ENCODE data around the gene INTS1. TPM values are rescaled to one million over a fixed set of nuclear protein-coding genes. Genes with fewer than 3 reads are reported as not detected.

Gene INTS1
- total RNA-seq, 2 donors from 2014 or later, result 66.3 to 72.9 TPM

DNA sequence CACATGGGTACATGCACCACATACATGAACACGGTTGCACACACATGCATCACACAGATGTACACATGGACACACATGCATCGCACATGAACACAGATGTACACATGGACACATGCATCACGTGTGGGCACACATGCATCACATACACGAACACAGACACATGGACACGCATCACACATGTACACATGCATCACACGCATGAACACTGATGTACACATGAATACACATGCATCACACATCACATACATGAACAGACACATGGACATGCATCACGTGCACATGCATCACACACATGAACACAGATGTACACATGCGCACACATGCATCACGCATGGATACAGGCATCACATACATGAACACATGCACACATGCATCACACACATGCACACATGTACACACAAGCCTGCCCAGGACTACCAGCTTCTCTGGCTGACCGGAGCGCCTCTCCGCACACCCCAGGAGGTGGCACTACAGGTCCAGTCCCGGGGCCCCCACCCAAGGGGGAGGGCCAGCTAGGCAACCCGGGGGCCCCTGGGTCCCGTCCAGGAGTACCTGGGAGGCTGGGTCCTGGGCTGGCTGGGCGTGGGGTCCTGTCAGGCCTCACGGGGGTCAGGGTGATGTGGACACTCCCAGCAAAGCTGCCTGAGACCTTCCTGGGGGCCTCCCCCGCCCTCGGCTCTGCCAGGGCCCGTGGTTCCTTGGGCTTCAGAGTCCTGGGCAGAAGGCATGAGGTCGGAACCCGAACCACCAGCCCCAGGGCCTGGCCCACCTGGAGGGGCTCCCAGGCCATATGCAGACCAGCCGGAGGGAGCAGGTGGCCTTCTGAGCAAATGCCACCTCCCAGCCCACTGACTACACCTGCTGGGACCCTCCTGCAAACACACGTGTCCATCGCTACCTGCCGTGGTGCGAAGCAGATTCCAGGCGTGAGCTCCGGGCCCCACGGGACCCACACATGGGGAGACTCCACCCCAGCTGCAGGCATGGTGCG is 64.5 kb downstream of the INTS1 start:
- Histone ChIP-seq H3K27me3 (no peaks in the 10 kb centered on the region), H3K4me1 (no peaks in the 10 kb centered on the region), H3K9me3 (no peaks in the 10 kb centered on the region), H3K4me3 (no peak overlapping the region), H3K27ac (no peak overlapping the region), H3K36me3 (replicated peaks in 1 of 2; ENCODE audit: insufficient read depth in 1 of 2, low read depth in 2 of 2) (no peaks in the 10 kb centered on the region)
- intact Hi-C loops (cut with DNase I), result loop anchor here (5.0 kb wide), 1 partner anchor 38 kb away; no protein-coding TSS in a partner anchor
- WGBS, 2 donors, result 78 to 87% methylated on average over 7 to 25 of the region's 31 CpGs
- TF ChIP-seq, protein P1, sequence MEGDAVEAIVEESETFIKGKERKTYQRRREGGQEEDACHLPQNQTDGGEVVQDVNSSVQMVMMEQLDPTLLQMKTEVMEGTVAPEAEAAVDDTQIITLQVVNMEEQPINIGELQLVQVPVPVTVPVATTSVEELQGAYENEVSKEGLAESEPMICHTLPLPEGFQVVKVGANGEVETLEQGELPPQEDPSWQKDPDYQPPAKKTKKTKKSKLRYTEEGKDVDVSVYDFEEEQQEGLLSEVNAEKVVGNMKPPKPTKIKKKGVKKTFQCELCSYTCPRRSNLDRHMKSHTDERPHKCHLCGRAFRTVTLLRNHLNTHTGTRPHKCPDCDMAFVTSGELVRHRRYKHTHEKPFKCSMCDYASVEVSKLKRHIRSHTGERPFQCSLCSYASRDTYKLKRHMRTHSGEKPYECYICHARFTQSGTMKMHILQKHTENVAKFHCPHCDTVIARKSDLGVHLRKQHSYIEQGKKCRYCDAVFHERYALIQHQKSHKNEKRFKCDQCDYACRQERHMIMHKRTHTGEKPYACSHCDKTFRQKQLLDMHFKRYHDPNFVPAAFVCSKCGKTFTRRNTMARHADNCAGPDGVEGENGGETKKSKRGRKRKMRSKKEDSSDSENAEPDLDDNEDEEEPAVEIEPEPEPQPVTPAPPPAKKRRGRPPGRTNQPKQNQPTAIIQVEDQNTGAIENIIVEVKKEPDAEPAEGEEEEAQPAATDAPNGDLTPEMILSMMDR (IDR thresholded peaks at IDR 0.05), result peak in 2 of 7 experiments; percentile 16 to 24
- TF ChIP-seq POLR2A (IDR thresholded peaks at IDR 0.05), result no peak
- no peak for DNase-seq
- no peak for ATAC-seq

DNA sequence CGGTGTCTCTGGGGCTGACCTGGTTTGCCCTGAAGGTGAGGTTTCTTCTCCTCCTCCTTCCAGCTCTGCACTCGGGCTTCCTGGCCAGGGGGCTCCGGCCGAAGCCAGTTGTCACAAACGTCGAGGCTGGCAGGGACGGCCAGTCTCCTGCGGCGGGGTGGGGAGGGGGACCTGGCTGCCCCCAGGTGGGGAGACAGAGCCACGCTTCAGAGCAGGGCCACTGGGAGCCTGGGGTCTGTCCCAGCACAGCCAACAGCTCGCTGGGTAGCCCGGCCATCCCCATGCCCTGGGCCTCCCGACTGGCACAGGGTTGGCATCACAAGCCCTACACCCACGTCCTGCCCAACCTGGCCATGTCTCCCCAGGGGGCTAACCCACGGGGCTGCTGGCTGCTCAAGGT is 65.4 kb downstream of the INTS1 start:
- Histone ChIP-seq H3K36me3 (replicated peaks in 1 of 2; ENCODE audit: insufficient read depth in 1 of 2, low read depth in 2 of 2) (no peaks in the 10 kb centered on the region), H3K4me3 (no peak overlapping the region), H3K4me1 (no peaks in the 10 kb centered on the region), H3K27ac (no peak overlapping the region), H3K27me3 (no peaks in the 10 kb centered on the region), H3K9me3 (no peaks in the 10 kb centered on the region)
- ATAC-seq (no peak), DNase-seq (no peak)
- 76% methylated on average over 15 of the region's 15 CpGs; no CpG with 5 or more reads in 1 of the 2 donors for WGBS, 2 donors
- intact Hi-C loops (cut with DNase I), result loop anchor here (5.0 kb wide), 1 partner anchor 38 kb away; no protein-coding TSS in a partner anchor
- TF ChIP-seq POLR2A (IDR thresholded peaks at IDR 0.05), result no peak
- TF ChIP-seq, protein P1 (IDR thresholded peaks at IDR 0.05), result no peak

DNA sequence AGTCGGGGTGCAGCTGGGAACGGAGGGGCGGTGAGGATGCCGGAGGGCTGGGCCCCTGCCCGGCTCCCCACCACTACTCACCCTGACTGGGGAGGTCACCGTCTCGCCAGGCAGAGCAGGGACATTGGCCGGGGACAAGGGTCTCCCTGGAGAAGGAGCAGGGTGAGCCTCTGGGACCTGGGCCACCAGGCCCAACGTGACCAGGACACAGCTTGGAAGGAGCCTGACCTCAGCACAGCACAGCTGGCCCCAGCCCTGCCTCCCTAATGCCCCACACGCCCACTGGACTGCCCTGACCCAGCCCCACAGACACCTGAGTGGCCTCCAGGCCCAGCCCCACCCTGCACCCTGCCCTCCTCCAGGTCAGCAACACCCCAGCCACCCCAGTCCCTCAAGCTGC is 66.0 kb downstream of the INTS1 start:
- Histone ChIP-seq H3K27ac (no peak overlapping the region), H3K36me3 (replicated peaks in 1 of 2; ENCODE audit: insufficient read depth in 1 of 2, low read depth in 2 of 2) (no peaks in the 10 kb centered on the region), H3K4me1 (no peaks in the 10 kb centered on the region), H3K27me3 (no peaks in the 10 kb centered on the region), H3K4me3 (no peak overlapping the region), H3K9me3 (no peaks in the 10 kb centered on the region)
- TF ChIP-seq POLR2A (IDR thresholded peaks at IDR 0.05), result no peak
- TF ChIP-seq, protein P1 (IDR thresholded peaks at IDR 0.05), result no peak
- 90 to 100% methylated on average over 5 to 7 of the region's 10 CpGs for WGBS, 2 donors
- DNase-seq (no peak), ATAC-seq (no peak)
- intact Hi-C loops (cut with DNase I), result loop anchor here (5.0 kb wide), 1 partner anchor 39 kb away; no protein-coding TSS in a partner anchor

DNA sequence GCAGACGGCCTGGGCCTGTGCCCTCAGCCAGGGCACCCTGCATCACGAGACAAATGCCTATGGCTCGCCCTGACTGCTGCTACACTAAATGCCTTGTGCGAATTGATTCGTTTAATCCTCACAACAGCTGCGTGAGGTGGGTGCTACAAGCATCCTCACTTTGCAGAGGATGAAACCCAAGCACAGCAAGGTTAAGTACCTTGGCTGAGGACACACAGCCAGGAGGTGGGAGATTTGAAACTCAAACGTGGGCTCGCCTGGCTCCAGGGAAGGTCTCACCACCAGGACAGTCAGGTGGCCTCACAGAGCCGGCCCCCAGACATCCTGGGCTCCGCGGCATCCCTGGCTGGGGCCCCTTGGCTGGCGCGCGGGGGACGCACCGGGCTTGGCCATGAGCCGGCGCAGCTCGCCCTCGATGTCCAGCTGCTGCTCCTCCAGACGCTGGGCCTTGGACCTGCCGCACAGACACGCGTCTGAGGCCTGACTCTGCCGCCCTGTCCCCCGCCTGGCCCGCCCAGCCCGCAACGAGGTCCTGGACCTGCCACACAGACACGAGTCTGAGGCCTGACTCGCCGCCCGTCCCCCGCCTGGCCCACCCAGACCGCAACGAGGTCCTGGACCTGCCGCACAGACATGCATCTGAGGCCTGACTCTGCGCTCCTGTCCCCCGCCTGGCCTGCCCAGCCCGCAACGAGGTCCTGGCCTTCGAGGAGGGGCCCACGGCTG is 66.9 kb downstream of the INTS1 start:
- 75 to 93% methylated on average over 4 to 43 of the region's 43 CpGs for WGBS, 2 donors
- ATAC-seq (no peak), DNase-seq (no peak)
- intact Hi-C loops (cut with DNase I), result loop anchor here (5.0 kb wide), 1 partner anchor 40 kb away; no protein-coding TSS in a partner anchor
- peaks cover 0 to 4% of the 10 kb centered on the region in 2 donors for H3K27me3 ChIP-seq
- H3K4me3 ChIP-seq, result no peak overlapping the region
- H3K9me3 ChIP-seq, result no peaks in the 10 kb centered on the region
- no peaks in the 10 kb centered on the region for H3K36me3 ChIP-seq (replicated peaks in 1 of 2; ENCODE audit: insufficient read depth in 1 of 2, low read depth in 2 of 2)
- H3K27ac ChIP-seq, result no peak overlapping the region
- H3K4me1 ChIP-seq, result peaks cover 5% of the 10 kb centered on the region
- TF ChIP-seq, protein P1 (IDR thresholded peaks at IDR 0.05), result no peak
- no peak for TF ChIP-seq POLR2A (IDR thresholded peaks at IDR 0.05)
